ENCODE measurements around the gene PTPRD. TPM values are rescaled to one million over a fixed set of nuclear protein-coding genes. Genes with fewer than 3 reads are reported as not detected.

The PTPRD gene
- total and polyA plus RNA-seq, 2 of the 4 experiments (the other 2 are of a cell fraction): 0.07 to 0.18 TPM

GRCh38 chr9:9523476-9524139, 1089.2 kb downstream of the PTPRD start:
- no peaks in the 10 kb centered on the region for H3K4me1 ChIP-seq (ENCODE audit: control insufficient read depth, insufficient read depth, low read length)
- WGBS, 2 experiments (ENCODE audit: extremely low coverage in 2 of 2, insufficient read length in 1 of 2): 32% methylated on average over 2 of the region's 8 CpGs; no CpG with 5 or more reads in 1 of the 2 experiments
- H2AFZ ChIP-seq (replicated peaks; ENCODE audit: low read length, poor library complexity): no peak overlapping the region
- no peak overlapping the region for H3K18ac ChIP-seq (ENCODE audit: low read depth, low read length)
- H3K9me3 ChIP-seq (ENCODE audit: control insufficient read depth, insufficient read depth, low read length): no peaks in the 10 kb centered on the region
- no peaks in the 10 kb centered on the region for H3K79me1 ChIP-seq (ENCODE audit: low read depth in 1 of 2, low read length in 2 of 2)
- no peak overlapping the region for H2BK20ac ChIP-seq (ENCODE audit: low read depth, low read length)
- intact Hi-C loops (cut with micrococcal nuclease): no loop called here
- H2AK9ac ChIP-seq (replicated peaks; ENCODE audit: low read depth, low read length, poor library complexity): no peak overlapping the region
- no peaks in the 10 kb centered on the region for H4K20me1 ChIP-seq (ENCODE audit: insufficient read depth, low read length)
- DNase-seq (no peak), ATAC-seq (ENCODE audit: low read depth) (no peak)
- no peak overlapping the region for H3K23ac ChIP-seq (ENCODE audit: low read depth, low read length)
- no peak overlapping the region for H3K4ac ChIP-seq (ENCODE audit: low read depth, low read length)
- no peak for TF ChIP-seq ELK1 (IDR thresholded peaks at IDR 0.05; ENCODE audit: borderline replicate concordance, low read depth, low read length)
- TF ChIP-seq MAFK (IDR thresholded peaks at IDR 0.05; ENCODE audit: low read depth, low read length): no peak
- TF ChIP-seq NFE2L2 (IDR thresholded peaks at IDR 0.05; ENCODE audit: low read depth, low read length): no peak
- no peak overlapping the region for H4K5ac ChIP-seq (ENCODE audit: low read depth, low read length)
- no peak overlapping the region for H4K8ac ChIP-seq (ENCODE audit: low read depth in 2 of 2, low read length in 2 of 2)
- H3K27me3 ChIP-seq (ENCODE audit: control insufficient read depth, insufficient read depth, low read length): no peaks in the 10 kb centered on the region
- no peak overlapping the region for H2BK120ac ChIP-seq (ENCODE audit: low read depth, low read length)
- H3K4me2 ChIP-seq (ENCODE audit: low read depth, low read length): no peak overlapping the region
- ChIA-PET POLR2A (ENCODE audit: unreplicated experiment) (no interaction called here), CTCF (no interaction called here)
- H3K14ac ChIP-seq (replicated peaks; ENCODE audit: low read depth, low read length): no peak overlapping the region
- H3K4me3 ChIP-seq (ENCODE audit: insufficient read depth, low read depth, low read length): no peak overlapping the region
- in situ Hi-C loops (cut with MboI; ENCODE audit: low sequenced_read_pairs): no loop called here
- no peak overlapping the region for H2BK15ac ChIP-seq (ENCODE audit: low read depth, low read length)
- H3K27ac ChIP-seq (ENCODE audit: insufficient read depth, low read length): no peak overlapping the region
- H3K36me3 ChIP-seq (ENCODE audit: control insufficient read depth, insufficient read depth, low read length): no peaks in the 10 kb centered on the region
- no peak overlapping the region for H2AK5ac ChIP-seq (ENCODE audit: low read depth, low read length)
- no peak overlapping the region for H2BK5ac ChIP-seq (ENCODE audit: low read depth, low read length, poor library complexity, severe bottlenecking)
- dilution Hi-C loops (cut with HindIII; ENCODE audit: low sequenced_read_pairs, unreplicated experiment): no loop called here
- no peak overlapping the region for H3K9ac ChIP-seq (ENCODE audit: low read depth, low read length)
- BruUV-seq (replicated peaks): no TSS peak
- H3K56ac ChIP-seq (ENCODE audit: extremely low read depth, insufficient read depth, low read length): no peak overlapping the region
- no peaks in the 10 kb centered on the region for H3K9me1 ChIP-seq (ENCODE audit: insufficient read depth, low read length)
- H4K91ac ChIP-seq (ENCODE audit: insufficient read depth, low read depth, low read length): no peak overlapping the region
